ENCODE measurements around the gene HOXA7.

Gene HOXA7

DNA sequence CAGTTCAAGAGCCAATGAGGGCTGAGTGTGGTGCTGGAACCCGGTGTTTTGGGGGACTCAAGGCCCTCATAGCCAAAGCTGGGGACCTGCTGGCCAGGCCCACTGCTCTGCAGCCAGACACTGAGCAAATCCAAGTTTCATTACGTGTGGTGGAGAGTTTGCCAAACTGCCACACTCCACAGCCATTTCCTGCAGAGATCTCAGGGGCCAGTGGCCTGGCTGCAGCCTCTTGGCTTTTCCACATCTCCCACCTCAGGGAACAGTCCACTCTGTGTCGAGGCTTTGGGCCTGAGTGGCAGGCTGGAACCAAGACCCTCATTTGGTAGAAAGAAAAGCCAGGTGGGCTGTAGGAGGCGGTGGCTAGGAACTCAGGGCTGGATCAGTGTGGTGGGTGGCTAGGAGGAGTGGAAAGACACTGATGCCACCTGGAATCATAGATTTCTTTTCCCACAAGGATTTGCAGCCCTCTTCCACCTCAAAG, 25.4 kb upstream of the HOXA7 start:
- DNase-seq = no peak

DNA sequence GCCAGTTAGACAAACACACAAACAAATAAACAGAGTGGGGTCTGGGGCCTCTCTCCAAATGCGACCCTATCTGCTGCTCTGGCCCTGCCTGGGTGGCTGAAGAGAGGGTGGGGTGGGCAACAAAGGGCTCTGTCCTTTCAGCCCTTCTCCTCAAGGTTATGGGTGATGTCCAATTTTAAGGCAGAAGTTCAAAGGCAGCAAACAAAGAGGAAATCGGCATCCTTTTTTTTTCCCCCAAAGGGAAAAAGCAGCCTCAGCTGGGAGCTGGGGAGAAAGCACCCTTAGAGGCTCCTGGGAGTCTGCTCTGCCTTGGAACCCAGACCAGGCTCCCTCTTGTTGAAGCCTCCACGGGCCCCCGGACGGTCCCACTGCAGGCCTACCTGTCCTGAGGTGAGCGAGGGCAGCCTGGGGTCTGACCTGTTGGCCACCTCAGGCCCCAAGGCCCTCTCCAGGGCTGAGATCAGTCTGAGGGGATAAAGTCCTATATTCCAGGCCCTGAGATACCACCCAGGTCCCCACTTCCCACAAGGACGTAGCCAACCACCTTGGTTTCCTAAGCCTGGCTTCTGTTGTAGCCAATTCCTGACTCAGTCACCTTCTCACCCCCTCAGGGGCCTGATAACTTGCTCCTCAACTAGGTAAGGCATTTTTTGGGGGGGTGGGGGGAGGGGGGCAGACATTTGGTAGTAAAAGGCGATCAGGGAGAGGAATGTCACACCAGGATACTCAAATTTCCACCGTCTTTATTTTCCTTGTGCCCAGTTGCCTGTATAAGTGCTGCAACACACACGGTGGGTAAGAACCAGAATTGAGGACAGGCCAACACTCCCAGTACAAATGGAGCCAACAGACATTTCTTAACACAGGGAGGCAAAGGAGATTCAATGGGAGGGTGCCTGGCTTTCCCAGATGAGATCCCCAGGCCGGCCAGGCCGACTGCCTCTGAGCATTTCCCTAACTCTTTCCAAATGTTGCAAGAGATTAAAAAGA, 24.3 kb upstream of the HOXA7 start:
- no peak for DNase-seq

DNA sequence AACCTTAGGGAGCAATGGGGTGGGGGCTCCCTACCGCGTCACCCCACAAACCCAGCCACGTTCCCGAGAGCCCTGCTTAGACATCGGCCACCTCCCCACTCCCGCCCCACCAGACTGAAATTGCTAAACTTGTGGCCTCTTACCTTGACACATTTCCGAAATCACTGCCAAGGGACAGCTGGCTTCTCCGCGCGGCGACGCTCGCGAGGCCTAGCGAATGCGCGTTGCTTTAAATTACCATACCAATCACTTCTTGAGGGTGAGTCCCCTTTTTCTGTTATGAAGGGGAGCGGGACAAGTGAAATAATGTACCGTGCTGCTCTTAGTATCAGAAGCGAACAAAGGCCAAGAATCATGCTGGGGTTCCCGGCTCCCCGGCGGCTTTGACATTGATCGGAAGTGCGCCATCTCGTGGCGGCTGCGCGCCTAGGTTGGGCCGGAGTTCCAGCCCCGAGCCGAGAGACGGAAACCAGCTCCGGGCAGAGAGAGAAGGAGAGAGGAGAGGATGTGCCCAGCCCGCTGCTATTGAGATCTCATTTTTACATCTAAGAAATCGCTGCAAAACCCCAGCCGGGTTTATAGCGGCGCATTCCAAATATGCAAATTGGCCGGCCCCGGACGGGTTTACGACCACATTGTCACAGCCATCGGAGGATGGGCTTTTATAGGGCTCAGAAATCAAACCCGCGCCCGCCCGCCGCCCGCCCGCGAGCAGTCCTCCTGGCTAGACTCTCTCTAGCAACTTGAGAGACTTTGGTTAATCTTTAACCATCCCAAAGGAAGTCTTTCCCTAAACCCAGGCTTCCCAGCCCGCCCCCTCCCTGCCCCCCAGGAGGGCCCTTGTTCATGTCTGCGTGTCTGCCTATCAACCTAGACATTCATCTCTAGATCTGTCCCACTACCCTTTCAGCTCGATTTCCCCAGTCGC, 23.3 kb upstream of the HOXA7 start:
- no peak for DNase-seq

DNA sequence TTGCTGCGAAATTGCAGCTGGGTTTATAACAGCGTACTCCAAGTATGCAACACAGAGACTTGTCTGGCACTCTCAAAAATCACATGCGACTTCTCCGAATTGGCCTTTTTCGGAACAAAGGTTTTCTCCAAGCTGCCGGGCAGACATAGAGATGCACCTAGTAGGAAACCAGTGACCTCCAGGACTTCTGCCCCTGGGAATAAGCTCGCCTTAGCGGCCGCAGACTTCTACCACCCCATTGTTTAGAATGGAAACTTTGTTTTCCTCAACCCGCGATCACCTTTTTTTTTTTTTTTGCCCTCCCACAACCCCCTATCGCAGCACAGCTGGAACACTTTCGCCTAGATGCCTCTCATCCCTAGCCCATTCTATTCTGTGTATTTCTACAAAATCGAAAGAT, 22.6 kb upstream of the HOXA7 start:
- no peak for DNase-seq

DNA sequence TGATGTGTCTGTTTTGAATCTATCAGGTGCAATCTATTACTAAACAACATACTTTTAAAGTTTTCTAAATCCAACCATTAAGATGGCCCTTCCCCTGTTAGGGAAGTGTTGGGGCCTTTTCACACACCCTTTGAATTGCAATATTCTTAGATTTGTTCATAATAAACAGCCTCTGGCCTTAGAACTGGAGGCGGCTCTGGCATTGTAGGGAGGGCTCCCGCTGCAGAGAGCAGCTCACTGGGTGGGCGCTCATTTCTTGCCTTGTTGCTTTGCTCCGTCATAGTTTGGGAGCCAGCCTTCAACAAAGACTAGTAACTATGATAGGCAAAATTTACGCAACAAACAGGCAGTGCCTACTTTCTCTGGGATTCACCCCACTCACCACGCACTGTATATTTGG, 21.9 kb upstream of the HOXA7 start:
- DNase-seq = no peak

DNA sequence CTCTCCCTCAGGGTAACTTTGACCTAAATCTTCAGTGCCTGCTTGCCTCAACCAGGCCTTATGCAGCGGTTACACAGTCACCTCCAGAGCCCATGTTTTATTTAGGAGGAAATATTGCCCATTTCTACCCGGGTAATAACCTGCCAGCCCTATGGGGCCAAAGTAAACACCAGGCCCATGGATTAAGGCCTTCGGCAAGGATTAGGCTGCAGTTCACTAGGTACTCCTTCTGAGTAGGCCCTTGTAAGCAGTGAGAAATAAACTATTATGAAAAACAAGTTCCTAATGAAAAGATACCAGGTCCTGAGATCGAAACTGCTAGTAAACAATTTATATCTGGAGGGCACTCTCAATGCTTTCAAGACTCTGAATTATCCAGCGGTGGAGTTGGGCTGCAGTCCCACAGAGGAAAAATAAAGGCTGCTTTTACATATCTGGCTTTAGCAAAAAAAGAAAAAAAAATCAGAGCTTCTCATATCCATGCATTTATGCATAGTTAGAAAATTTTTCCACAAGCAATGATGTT, 21.4 kb upstream of the HOXA7 start:
- DNase-seq = no peak

DNA sequence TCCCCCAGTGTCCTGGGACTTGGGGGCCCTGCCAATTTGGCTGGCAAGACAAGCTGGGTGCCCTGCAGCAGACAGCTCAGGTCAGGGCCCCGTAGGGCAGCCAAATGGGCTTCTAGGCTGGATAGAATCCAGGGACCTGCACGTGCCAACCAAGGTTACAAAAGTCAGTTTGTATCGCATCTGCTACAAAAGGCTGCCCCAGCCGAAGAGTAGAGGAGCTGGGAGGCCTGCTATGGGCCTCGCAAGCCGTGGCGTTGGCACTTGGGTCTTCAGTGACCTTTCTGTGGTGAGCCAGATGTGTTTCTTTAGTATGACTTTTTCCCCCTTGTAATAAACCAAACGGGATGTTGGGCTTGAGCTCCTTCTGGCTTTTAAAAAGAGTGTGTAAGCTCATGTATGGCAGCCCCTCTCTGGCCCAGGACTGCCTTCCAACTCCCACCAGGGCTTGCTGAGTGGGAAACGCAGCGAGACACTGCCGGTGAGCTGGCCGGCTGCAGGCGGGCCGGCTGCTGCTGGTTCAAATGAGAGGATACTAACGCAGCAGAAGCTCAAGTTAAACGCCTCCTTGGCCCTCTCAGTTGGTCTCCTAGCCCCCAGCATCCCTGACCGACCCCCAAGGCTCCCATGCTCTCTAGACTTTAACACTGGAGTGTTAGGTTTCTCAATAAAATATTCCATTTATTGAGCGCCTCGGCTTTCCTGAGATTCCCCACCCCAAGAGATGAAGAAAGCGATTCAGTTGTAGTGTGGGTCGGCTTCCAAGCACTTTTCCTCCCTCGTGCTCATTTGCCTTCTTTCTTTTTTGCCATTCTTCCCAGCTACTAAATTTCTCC, 20.7 kb upstream of the HOXA7 start:
- no peak for DNase-seq

DNA sequence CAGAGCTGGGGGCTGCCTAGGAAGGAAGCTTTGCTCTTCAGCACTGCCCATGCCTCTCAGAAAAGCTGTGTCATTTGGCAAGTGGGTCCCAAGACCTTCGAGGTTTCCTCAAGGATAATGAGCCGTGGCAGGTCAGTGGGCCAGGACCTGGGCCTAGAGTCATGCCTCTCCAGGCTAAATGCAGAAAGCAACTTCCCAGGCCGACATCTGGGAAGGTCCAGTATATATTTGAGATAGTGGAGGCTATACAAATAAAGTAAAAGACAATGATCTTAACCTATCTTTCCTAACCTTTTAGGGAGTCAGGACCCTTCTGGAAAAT, 20.0 kb upstream of the HOXA7 start:
- no peak for DNase-seq

DNA sequence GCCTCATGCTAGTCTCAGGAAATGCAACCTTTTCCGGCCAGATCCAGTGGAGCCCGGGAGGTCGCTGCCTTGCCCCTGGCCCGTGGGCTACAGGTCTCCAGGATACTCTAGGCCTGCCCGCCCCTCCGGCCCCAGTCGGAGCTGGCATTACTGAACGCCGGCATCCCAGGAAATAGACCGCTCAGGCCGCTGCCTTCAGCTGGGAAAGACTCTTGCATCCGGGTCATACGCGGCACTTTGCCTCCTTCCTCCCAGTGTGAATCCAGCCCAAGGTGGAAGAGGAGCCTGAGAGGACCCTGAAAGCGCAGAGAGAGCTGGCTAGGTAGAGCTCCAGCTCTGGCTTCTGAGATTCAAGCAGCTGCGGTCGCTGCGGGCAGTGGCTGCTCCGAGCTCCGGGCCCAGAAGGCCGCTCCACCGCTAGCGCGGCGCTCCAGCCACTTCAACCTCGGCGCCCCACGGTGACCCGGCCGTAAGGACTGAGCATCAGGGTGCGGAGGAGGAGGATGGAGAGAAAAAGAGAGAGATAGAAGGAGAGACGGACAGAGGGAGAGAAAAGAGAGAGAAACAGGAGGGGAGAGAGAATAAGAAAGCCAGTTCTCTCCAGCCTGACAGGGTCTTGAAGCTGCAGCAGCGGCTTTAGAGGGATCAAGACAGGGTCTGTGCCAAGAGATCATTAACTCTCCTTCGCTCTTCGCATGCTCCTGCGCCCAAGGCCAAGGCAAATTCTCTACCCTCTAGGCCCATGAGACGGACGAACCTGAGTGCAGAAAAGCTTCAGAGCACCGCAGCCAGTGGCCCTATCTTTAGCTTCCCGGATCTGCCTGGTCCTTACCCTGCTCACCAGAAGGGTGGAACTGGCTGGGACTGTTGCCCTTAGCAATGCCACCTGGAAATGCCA, 19.4 kb upstream of the HOXA7 start:
- no peak for DNase-seq

DNA sequence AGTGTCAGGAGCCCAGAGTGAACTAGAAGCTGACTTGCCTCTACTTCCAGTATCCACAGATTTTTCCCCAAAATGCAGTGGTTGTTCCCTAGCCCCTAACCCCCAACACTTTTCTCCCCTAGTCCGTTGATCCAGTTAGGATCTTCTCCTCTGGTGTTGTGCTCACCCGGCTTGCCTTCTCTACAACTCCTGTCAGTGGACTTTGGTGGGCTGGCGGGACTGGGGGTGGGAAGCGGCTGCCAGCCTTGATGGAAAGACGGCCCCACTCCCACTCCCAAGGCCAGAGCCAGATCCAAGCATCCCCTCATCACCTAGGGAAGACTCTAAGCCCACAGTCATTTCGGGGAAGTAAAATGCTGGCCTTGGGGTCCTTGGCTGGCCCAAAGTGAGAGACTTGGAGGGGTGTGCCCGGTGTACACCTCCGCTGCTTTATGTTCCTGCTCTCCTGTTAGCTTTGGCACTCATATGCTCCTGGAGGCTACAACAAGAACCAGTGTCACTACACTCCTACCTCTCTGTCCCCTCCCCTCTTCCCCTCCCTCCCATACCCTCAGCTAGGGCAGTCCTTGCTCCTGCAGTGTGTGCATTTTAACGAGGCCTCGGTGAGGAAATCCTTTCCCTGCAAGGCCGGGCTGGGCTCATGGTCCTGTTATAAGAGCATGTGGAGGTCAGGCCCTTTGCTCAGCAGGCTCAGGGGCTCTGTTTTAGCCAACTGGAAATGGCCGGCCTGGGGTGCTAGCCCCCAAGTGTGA, 18.6 kb upstream of the HOXA7 start:
- DNase-seq = no peak

DNA sequence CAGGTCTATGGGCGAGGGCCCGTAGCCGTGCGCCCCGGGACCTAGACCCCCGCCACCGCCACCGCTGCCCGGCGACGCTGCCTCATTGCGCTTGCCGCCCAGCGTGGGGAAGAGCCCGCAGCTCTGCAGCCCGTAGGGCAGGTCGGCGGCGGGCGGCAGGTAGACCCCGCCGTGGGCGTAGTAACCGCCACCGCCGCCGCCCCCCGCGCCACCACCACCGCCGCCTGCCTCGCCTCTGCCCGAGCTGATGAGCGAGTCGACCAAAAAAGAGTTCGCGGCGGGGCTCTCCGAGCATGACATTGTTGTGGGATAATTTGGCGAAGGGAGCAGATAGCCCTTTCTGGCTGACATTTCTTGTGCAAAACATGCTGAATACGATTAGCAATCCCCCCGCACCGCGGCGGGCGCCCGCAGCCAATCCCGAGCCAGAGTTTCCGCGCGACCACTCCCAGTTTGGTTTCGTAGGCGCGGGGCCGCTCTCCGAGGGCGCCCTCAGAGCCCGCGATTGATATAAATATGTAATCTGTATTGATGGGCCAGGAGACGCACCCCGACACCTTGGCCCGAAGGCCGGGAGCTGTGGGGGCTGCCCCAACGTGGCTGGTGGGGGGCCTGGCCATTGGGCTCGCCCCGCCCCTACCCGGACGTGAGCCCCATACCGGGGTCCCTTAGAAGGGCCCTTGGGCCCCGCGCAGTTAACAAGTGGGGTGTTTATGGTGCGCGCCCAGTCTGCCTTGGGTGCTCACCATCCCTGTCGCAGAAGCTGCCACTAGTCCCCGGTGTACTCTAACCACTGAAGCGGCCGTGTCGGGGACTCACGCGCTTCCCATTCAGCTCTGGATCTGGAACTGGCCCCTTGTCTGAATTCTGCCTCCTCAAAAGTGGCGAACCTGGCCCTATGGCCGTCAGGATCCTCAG, 17.7 kb upstream of the HOXA7 start, which contains the start of gene HOXA10:
Gene HOXA10 (minus strand): TSS at position 365 of the 918 bp plus-strand sequence. CDS start 14 bp downstream, at position 351.
- DNase-seq = no peak

DNA sequence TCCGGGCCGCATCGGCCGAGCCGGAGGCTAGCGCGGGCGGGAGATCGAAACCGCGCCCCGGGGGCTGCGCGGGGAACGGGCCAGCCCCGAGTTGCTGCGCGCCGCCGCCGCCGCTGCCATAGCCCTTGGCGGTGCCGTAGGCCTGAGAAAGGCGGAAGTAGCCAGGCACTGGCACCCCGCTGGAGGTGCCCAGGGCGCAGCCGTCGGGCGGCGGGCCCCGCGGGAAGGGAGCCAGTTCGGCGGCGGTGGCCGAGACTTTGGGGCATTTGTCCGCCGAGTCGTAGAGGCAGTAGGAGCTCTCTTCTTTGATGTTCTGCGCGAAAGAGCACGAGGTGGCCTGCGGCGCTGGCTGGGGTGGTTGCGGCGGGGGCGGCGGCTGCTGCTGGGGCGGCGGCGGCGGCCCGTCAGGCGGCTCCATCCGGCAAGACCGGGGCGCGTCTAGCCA, 17.1 kb upstream of the HOXA7 start:
- no peak for DNase-seq

DNA sequence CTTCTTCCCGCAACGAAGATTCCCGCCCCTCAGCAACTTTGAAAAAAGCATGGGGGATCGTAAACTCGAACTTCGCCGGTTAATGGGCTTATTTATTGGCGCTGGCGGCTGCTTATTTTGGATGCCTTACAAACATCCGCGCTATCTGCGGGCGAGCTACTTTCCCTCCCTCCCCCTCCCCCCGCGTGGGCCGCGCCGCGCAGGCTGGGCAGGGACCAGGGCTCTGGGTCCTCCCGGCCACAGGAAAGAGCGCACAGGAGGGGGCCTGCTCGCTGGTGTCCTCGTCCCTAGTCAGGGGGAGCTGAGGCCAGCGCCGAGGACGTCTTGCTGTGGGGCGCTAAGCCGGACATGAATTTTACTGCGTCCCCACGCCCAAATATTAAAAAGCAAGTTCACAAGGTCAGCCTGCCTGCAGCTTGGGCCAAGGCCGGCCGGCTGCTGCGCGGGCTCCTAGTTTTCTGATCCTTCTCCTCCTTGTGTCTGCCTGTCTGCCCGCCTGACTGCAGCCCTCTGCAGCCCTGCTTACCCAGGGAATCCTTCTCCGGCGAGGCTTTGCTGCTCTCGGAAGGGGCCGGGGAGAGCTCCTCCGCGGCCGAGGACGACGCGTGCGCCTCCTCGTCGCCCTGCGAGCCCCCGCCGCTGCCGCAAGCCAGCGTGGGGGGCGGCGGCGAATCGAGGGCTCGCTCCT, 16.5 kb upstream of the HOXA7 start:
- DNase-seq = no peak

DNA sequence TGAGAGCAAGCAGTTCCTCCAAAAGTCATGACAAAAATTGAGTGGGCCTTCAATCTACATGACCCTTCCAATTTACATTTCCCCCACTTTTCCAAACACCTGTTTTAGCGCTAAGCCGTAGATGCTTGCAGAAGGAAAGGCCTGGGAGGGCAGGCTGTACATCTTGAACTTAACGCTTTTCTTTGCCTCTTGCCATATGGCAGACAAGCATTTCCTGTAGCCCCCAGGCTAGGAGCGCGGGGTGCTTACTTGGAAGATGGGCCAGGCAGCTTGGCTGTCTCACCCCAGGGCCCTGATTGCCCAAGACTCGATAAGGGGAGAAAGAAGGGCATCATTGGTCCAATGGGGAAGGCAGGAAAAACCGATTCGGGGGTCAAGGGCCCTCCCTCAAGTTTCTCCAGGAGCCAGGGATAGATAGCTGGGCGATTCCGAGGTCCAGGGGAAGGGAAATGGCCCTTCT, 15.9 kb upstream of the HOXA7 start:
- DNase-seq = no peak

DNA sequence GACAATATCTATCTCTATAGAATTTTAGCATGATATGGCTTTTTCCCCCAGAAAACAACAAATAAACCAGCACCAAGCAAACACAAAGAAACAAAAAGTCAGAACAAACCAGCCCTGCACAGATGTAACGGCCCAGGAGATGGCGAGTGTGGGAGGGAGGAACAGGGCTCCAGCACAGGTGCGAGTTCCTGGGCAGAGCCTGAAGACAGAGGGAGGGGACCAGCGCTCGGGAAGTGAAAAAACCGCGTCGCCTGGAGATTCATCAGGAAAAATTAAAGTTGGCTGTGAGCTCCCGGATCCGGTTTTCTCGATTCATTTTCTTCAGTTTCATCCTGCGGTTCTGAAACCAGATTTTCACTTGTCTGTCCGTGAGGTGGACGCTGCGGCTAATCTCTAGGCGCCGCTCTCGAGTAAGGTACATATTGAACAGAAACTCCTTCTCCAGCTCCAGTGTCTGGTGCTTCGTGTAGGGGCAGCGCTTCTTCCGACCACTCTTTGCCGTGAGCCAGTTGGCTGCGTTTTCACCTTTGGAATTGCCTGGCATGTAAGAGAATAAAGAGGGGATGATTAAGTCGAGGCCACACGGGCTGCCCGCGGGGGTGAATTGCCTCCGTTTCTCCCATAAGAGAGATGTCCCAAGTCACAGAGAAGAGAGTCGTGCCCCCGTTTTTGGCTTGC, 15.3 kb upstream of the HOXA7 start:
- no peak for DNase-seq

DNA sequence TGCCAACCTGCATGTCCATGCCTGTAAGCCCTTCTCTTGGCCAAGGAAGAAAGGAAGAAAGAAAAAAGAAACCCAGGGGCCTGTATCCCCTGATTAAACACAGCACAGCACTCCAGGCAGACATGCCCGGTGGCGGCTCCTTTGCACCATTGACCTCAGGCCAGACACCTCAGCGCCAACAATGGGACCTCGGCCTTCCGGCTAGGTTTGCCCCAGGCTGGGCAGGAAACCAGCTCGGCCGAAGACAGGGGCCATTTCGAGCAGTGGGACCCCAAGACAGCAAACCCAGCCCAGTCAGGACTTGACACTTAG, 14.8 kb upstream of the HOXA7 start:
- DNase-seq = no peak

DNA sequence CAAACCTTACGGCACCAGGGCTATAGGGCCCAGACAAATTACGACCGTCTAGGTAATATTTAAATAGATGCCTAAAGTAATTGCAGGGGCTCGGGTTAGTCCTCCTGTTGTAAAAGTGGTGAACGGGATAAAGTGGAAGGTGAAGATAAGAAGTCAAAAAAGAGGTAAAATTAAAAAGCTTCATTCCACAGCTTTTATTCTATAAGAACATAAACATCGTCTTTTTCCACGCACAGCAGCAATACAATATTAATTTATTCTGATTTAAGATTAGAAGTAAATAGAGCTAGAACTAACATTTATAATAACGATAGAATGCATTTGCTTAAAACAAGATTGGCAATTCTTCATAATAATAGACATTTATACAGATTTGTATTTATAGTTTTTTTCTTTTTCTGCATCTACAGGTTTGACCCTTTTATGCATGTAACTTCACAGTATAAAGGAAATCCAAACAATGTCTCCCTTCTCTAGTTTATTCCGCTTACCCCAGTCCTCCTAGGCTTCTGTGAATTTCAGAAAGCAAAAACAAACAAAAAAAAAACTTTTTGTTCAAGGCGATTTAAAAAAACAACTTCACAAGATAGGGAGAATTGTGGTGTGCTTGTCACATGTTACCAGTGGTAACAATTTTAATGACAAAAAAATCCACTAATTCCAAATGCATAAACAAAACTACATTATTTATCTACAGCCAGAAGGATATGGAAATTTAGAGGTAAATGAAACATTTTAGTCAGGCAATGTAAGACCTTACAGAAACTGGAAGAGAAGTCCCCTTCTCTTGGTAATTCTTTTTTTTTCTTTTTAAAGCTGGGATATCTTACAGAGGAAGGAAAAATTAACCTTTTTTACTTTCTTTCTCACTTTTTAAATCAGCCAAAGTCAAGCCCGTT, 14.2 kb upstream of the HOXA7 start:
- no peak for DNase-seq
